ENCODE data around the gene SIM1.

Gene SIM1

GRCh38 chr6:100457311-100457990, 7.3 kb downstream of the SIM1 start:
- DNase-seq (ENCODE audit: low spot score) = no peak
- in situ Hi-C loops (cut with MboI; ENCODE audit: low pct_unique_long_range_greater_than_20kb, low sequenced_read_pairs, unreplicated experiment) = loop anchor here (5.0 to 25.0 kb wide), 2 partner anchors 850 to 1620 kb away; partner anchors contain the start of genes POU3F2 and PRDM13
- TF ChIP-seq, protein P1, sequence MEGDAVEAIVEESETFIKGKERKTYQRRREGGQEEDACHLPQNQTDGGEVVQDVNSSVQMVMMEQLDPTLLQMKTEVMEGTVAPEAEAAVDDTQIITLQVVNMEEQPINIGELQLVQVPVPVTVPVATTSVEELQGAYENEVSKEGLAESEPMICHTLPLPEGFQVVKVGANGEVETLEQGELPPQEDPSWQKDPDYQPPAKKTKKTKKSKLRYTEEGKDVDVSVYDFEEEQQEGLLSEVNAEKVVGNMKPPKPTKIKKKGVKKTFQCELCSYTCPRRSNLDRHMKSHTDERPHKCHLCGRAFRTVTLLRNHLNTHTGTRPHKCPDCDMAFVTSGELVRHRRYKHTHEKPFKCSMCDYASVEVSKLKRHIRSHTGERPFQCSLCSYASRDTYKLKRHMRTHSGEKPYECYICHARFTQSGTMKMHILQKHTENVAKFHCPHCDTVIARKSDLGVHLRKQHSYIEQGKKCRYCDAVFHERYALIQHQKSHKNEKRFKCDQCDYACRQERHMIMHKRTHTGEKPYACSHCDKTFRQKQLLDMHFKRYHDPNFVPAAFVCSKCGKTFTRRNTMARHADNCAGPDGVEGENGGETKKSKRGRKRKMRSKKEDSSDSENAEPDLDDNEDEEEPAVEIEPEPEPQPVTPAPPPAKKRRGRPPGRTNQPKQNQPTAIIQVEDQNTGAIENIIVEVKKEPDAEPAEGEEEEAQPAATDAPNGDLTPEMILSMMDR (IDR thresholded peaks at IDR 0.05; ENCODE audit: extremely low read depth, insufficient read depth, missing control alignments) = no peak

- in situ Hi-C loops (cut with MboI; ENCODE audit: low pct_unique_long_range_greater_than_20kb, low sequenced_read_pairs, unreplicated experiment) = loop anchor here (5.0 to 25.0 kb wide), 2 partner anchors 850 to 1620 kb away; partner anchors contain the start of genes POU3F2 and PRDM13
- no peak for DNase-seq (ENCODE audit: low spot score)
- TF ChIP-seq, protein P1 (IDR thresholded peaks at IDR 0.05; ENCODE audit: extremely low read depth, insufficient read depth, missing control alignments) = no peak
These were observed 7.8 kb downstream of the SIM1 start for GRCh38 chr6:100456908-100457235.

- in situ Hi-C loops (cut with MboI; ENCODE audit: low pct_unique_long_range_greater_than_20kb, low sequenced_read_pairs, unreplicated experiment) = loop anchor here (5.0 to 25.0 kb wide), 2 partner anchors 849 to 1619 kb away; partner anchors contain the start of genes POU3F2 and PRDM13
- DNase-seq (ENCODE audit: low spot score) = no peak
- TF ChIP-seq, protein P1 (IDR thresholded peaks at IDR 0.05; ENCODE audit: extremely low read depth, insufficient read depth, missing control alignments) = no peak
These were observed 8.4 kb downstream of the SIM1 start for GRCh38 chr6:100456141-100456907.

DNA sequence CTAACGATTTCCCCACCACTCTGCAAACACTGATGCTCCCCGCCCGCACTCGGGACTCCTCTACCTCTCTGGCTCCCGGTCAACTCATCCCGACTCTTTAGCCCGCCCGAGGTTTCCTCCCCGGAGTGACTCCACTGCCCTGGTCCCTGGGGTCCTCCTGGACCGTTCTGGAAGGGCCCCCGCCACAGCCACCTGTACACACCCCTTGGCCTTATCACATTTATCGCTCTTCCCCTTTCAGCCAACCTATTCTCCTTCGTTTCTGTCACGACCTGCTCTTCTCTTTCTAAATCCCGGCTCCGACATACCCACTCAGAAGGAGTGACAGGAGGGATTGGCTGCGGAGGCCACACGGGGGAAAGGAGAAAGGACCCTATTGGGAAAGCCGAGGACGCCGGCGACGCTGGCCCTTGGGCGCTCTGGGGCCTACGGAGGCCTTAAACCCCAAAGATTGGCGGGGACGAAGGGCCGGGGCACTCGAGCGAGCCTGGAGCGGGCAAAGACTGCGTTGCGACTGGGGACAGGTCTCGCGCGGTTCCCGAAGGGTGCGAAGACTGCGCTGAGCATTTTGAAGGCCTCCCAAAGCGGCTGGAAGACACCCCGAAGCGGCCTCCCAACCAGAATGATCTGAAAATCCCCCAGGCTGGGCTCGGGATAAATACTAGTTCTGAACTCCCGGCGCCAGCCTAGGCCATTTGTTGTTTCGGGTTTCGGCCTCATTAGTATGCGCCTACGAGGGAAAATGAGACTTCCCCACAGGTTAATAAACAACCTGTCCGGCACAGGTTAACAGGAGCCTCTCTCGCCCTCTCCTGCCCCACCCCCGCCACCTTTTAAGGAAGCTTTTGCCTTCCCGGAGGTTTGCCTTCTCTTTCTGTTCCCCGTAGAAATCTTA, 9.2 kb downstream of the SIM1 start:
- in situ Hi-C loops (cut with MboI; ENCODE audit: low pct_unique_long_range_greater_than_20kb, low sequenced_read_pairs, unreplicated experiment) = loop anchor here (5.0 to 25.0 kb wide), 2 partner anchors 848 to 1618 kb away; partner anchors contain the start of genes POU3F2 and PRDM13
- TF ChIP-seq, protein P1 (IDR thresholded peaks at IDR 0.05; ENCODE audit: extremely low read depth, insufficient read depth, missing control alignments) = no peak
- DNase-seq (ENCODE audit: low spot score) = no peak

GRCh38 chr6:100454551-100455229, 10.0 kb downstream of the SIM1 start:
- TF ChIP-seq, protein P1 (IDR thresholded peaks at IDR 0.05; ENCODE audit: extremely low read depth, insufficient read depth, missing control alignments) = no peak
- in situ Hi-C loops (cut with MboI; ENCODE audit: low pct_unique_long_range_greater_than_20kb, low sequenced_read_pairs, unreplicated experiment) = loop anchor here (5.0 to 25.0 kb wide), 2 partner anchors 847 to 1617 kb away; partner anchors contain the start of genes POU3F2 and PRDM13
- no peak for DNase-seq (ENCODE audit: low spot score)

Data from GM13977 (cell line).